HG03442 (cell line): ENCODE results near the gene AGPS.
"Not testable (repeated sequence)": the region's sequence is repeated elsewhere in the genome, so short reads cannot be mapped to it uniquely, and the experiment has no call there.

Experiments used
- ATAC-seq: cut with Tn5 transposase; IDR thresholded peaks from one replicate; pipeline ENCODE4 v1.9.1; 2021; ENCODE audit warnings: mild to moderate bottlenecking, moderate library complexity; ENCODE audit not compliant: unreplicated experiment

Gene AGPS

GRCh38 chr2:177547772-177548171 lies 155.2 kb downstream of the AGPS start:
- ATAC-seq: no peak

- ATAC-seq: no peak
These were observed 156.1 kb downstream of the AGPS start for GRCh38 chr2:177548636-177549035.

GRCh38 chr2:177549171-177549570 lies 156.6 kb downstream of the AGPS start:
- no peak for ATAC-seq

- ATAC-seq: no peak
These were observed 158.0 kb downstream of the AGPS start for GRCh38 chr2:177550264-177551200.

GRCh38 chr2:177551360-177551759 lies 158.8 kb downstream of the AGPS start:
- not testable (repeated sequence) for ATAC-seq

GRCh38 chr2:177551989-177552421 lies 159.4 kb downstream of the AGPS start:
- ATAC-seq: no peak

- peak; percentile 94 for ATAC-seq
These were observed 160.0 kb downstream of the AGPS start for GRCh38 chr2:177552422-177553175.

- ATAC-seq: no peak
These were observed 160.8 kb downstream of the AGPS start for GRCh38 chr2:177553176-177553884.

GRCh38 chr2:177554365-177554764 lies 161.8 kb downstream of the AGPS start:
- no peak for ATAC-seq

- ATAC-seq: no peak
These were observed 163.6 kb downstream of the AGPS start for GRCh38 chr2:177556153-177556552.

GRCh38 chr2:177557794-177558193 lies 165.2 kb downstream of the AGPS start:
- ATAC-seq: no peak

GRCh38 chr2:177559638-177560037 lies 167.1 kb downstream of the AGPS start:
- ATAC-seq: no peak

GRCh38 chr2:177568390-177568789 lies 175.8 kb downstream of the AGPS start:
- no peak for ATAC-seq

GRCh38 chr2:177568893-177569292 lies 176.3 kb downstream of the AGPS start:
- no peak for ATAC-seq

GRCh38 chr2:177572236-177572671 lies 179.7 kb downstream of the AGPS start:
- no peak for ATAC-seq

GRCh38 chr2:177573120-177573519 lies 180.5 kb downstream of the AGPS start:
- no peak for ATAC-seq

GRCh38 chr2:177574356-177574755 lies 181.8 kb downstream of the AGPS start:
- no peak for ATAC-seq

- ATAC-seq: no peak
These were observed 182.8 kb downstream of the AGPS start for GRCh38 chr2:177575358-177575757.

- ATAC-seq: no peak
These were observed 184.5 kb downstream of the AGPS start for GRCh38 chr2:177577075-177577474.

- no peak for ATAC-seq
These were observed 185.9 kb downstream of the AGPS start for GRCh38 chr2:177578454-177578853.

GRCh38 chr2:177579486-177580036 lies 187.0 kb downstream of the AGPS start:
- ATAC-seq: no peak
